Caki2 (cell line): ENCODE data around the gene GPR82. TPM values are rescaled to one million over a fixed set of nuclear protein-coding genes. Genes with fewer than 3 reads are reported as not detected.

Experiments used
- DNase-seq: peaks from one replicate; pipeline ENCODE4 v3.0.0-alpha.2; 2015; ENCODE audit warnings: low read depth
- in situ Hi-C: cut with HindIII; loops from 2 replicates; pipeline ENCODE4 v1.10.0; 2016; ENCODE audit warnings: low sequenced_read_pairs, low pct_unique_long_range_greater_than_20kb, mixed read lengths
- total RNA-seq: library from RNA; depleted of rRNA; stranded (reverse); fragments of >200 nt; shearing (Covaris generic); gene quantifications from 2 replicates; pipeline ENCODE4 v1.2.3, GENCODE V29; 2014; ENCODE audit warnings: low replicate concordance; rRNA removed

The GPR82 gene
- total RNA-seq, 1 experiment from 2014 or later: not detected

GRCh38 chrX:41761702-41762101, 37.7 kb downstream of the GPR82 start:
- in situ Hi-C loops: no loop called here
- no peak for DNase-seq

- peak; percentile 68 for DNase-seq
- in situ Hi-C loops: no loop called here
Observed at GRCh38 chrX:41779030-41779564, 55.1 kb downstream of the GPR82 start.

Other genes with a start within 250 kb of the GPR82 start
- gene GPR34, start 35.2 kb upstream of the GPR82 start, total RNA-seq: not detected in 2 replicates
- 36.7 and 42.5 TPM in 2 replicates for gene CASK, start 199.4 kb downstream of the GPR82 start, total RNA-seq